ENCODE results near the gene UPK2.

- TF ChIP-seq CTCF (IDR thresholded peaks at IDR 0.05; ENCODE audit: borderline replicate concordance, extremely low read depth, low read length, poor library complexity, severe bottlenecking) = no peak
- TF ChIP-seq EZH2 (IDR thresholded peaks at IDR 0.05; ENCODE audit: borderline replicate concordance, low read depth, low read length, severe bottlenecking) = no peak
Observed at GRCh38 chr11:118909619-118910308, 46.3 kb upstream of the UPK2 start.
